ENCODE data around the gene SARM1. TPM values are rescaled to one million over a fixed set of nuclear protein-coding genes. Genes with fewer than 3 reads are reported as not detected.

Gene SARM1
- polyA plus RNA-seq (2013, experiment 1 of 2): 4.9 TPM
- 4.9 TPM for polyA plus RNA-seq (2013, experiment 2 of 2)

DNA sequence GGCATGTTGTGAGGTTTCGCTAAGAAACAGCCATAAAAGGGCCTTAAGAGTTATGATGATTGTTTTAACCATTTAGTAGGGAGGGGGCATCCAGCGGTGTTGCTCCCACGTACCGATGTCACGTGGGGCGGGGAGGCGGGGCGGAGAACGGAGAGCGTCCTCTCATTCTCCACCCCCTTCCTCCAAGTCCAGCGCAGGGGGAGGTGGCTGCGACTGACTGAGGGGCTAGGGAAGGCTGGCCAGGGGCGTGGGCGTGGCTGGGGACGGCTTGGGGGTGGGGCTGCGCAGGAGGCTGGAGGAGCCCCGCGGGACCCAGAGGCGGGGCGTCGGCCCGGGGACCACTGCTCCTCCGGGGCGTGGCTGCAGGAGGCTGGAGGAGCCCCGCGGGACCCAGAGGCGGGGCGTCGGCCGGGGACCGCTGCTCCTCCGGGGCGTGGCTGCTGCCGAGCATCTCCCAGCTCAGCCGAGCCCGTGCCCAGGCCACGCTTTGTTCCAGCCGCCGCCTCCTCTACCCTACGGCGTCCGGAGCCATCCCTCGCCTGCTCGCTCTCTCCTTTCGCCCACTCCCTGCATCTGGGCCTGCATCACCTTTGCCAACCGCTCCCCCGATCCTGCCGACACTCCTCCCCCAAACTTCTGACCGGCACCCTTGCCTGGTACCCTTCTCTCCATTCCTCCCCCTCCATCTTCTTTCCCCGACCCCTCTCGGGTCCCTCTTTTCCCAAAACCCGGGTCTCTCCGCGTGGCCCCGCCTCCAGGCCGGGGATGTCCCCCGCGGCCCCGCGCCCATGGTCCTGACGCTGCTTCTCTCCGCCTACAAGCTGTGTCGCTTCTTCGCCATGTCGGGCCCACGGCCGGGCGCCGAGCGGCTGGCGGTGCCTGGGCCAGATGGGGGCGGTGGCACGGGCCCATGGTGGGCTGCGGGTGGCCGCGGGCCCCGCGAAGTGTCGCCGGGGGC is at the start of gene SARM1:
SARM1 (plus strand) TSS at position 450 of the 958 bp plus-strand sequence; CDS start at position 789, 339 bp downstream.
- H2BK12ac ChIP-seq (ENCODE audit: low read length): no peak within 1 kb of the TSS
- DNase-seq (ENCODE audit: low spot score): peak; percentile 94
- H3K79me1 ChIP-seq (ENCODE audit: low read depth, low read length): peaks cover 3% of the 10 kb centered on the region
- peaks cover 0 to 8% of the 10 kb centered on the region in 2 donors for H3K36me3 ChIP-seq (replicated peaks in 1 of 2; ENCODE audit: control insufficient read depth in 2 of 2, insufficient read depth in 2 of 2, low read length in 2 of 2)
- peak within 1 kb of the TSS; percentile 20 for H2AK5ac ChIP-seq (ENCODE audit: low read depth, low read length)
- H2AFZ ChIP-seq (ENCODE audit: low read length): peak within 1 kb of the TSS; percentile 97
- no peak within 1 kb of the TSS for H3K14ac ChIP-seq (ENCODE audit: low read length)
- no peak within 1 kb of the TSS for H4K8ac ChIP-seq (ENCODE audit: low read depth, low read length)
- peak within 1 kb of the TSS; percentile 39 for H4K91ac ChIP-seq (ENCODE audit: low read depth, low read length, poor library complexity)
- no peaks in the 10 kb centered on the region for H3K9me3 ChIP-seq (replicated peaks in 1 of 2; ENCODE audit: control insufficient read depth in 2 of 2, insufficient read depth in 1 of 2, low read depth in 1 of 2, low read length in 2 of 2)
- H2BK120ac ChIP-seq (ENCODE audit: low read depth, low read length): no peak within 1 kb of the TSS
- peak within 1 kb of the TSS; percentile 60 for H3K23ac ChIP-seq (ENCODE audit: low read depth, low read length, poor library complexity)
- peak within 1 kb of the TSS; percentile 92 for H3K18ac ChIP-seq (ENCODE audit: low read length)
- peaks cover 24 to 25% of the 10 kb centered on the region in 2 donors for H3K4me1 ChIP-seq (ENCODE audit: control insufficient read depth in 2 of 2, insufficient read depth in 1 of 2, low read depth in 1 of 2, low read length in 2 of 2)
- H3K27me3 ChIP-seq (ENCODE audit: control insufficient read depth in 3 of 3, insufficient read depth in 3 of 3, low read depth in 1 of 3, low read length in 3 of 3): peaks cover 0 to 16% (median 0%) of the 10 kb centered on the region in 3 experiments
- no peak within 1 kb of the TSS for H3K4ac ChIP-seq (ENCODE audit: low read length)
- peak within 1 kb of the TSS; percentile 96 for H3K4me2 ChIP-seq (ENCODE audit: insufficient read depth, low read length, poor library complexity, severe bottlenecking)
- peak within 1 kb of the TSS; percentile 80 for H3K9ac ChIP-seq (ENCODE audit: low read depth, low read length, poor library complexity)
- H3K4me3 ChIP-seq (ENCODE audit: low read length in 2 of 2): peak within 1 kb of the TSS; percentile 79 to 97
- WGBS, 2 donors (ENCODE audit: extremely low coverage in 2 of 2, insufficient read length in 2 of 2, insufficient replicate concordance in 1 of 2): no CpG with 5 or more reads among the region's 80 CpGs
- peak within 1 kb of the TSS; percentile 75 for H3K27ac ChIP-seq (replicated peaks; ENCODE audit: low read length)
- H2BK15ac ChIP-seq (ENCODE audit: low read length): peak within 1 kb of the TSS; percentile 49
- peak within 1 kb of the TSS; percentile 62 for H2BK5ac ChIP-seq (ENCODE audit: low read length)

DNA sequence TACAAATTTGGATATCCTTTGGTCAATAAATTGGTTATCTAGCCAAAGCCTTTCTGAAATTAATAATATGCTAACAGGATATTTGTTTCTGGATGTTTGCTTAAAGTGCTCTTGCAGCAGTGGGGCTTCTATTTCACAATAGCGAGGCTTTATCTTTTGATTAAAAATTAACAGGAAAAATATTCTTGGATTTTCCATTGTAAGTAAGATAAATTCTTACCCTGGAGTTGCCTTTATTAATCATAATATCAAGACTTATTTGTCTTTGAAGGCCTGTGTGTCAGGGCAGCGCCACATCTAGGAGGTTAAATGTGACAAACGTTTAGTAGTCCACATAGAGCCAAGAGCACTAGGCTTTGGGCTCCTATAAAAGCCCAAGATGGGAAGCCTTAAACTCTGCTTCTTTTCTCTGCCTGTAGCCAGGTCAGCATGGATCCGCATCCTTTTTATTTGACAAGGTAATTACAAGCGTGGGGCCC is 47.2 kb upstream of the SARM1 start:
- H3K27ac ChIP-seq (replicated peaks; ENCODE audit: low read length): no peak overlapping the region

DNA sequence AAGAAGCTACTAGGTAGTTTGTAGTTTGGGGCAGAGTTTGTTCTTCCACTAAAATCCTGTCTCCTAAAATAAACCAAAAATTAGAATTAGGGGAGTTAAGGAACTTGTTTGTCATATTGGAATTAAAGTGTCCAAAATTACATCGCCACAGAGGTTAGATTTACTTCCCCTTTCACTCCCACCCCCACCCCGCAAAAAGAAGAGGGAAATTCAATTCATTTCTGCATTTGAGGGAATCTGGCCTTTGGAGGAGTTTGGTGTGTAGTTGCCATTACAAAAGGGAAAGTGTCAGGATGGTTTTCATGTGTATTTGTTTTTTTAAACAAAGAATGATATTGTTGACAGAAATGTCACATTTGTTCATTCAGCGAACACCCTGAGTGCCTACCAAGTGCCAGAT is 46.7 kb upstream of the SARM1 start:
- peak overlapping the region; percentile 17 for H3K27ac ChIP-seq (replicated peaks; ENCODE audit: low read length)
- no peak overlapping the region for H2AFZ ChIP-seq (ENCODE audit: low read length)
- no peak overlapping the region for H3K14ac ChIP-seq (ENCODE audit: low read length)
- no peak overlapping the region for H4K8ac ChIP-seq (ENCODE audit: low read depth, low read length)
- H3K18ac ChIP-seq (ENCODE audit: low read length): no peak overlapping the region
- H3K27me3 ChIP-seq (ENCODE audit: control insufficient read depth in 3 of 3, insufficient read depth in 3 of 3, low read depth in 1 of 3, low read length in 3 of 3): no peaks in the 10 kb centered on the region
- H2BK12ac ChIP-seq (ENCODE audit: low read length): no peak overlapping the region
- H4K91ac ChIP-seq (ENCODE audit: low read depth, low read length, poor library complexity): no peak overlapping the region
- no peak overlapping the region for H3K4me3 ChIP-seq (ENCODE audit: low read length in 2 of 2)
- H3K79me1 ChIP-seq (ENCODE audit: low read depth, low read length): peaks cover 2% of the 10 kb centered on the region
- DNase-seq (ENCODE audit: low spot score): no peak
- H3K4ac ChIP-seq (ENCODE audit: low read length): no peak overlapping the region
- H3K4me1 ChIP-seq (ENCODE audit: control insufficient read depth in 2 of 2, insufficient read depth in 1 of 2, low read depth in 1 of 2, low read length in 2 of 2): peaks cover 13 to 28% of the 10 kb centered on the region in 2 donors
- H2BK5ac ChIP-seq (ENCODE audit: low read length): no peak overlapping the region
- H2BK15ac ChIP-seq (ENCODE audit: low read length): no peak overlapping the region
- H2AK5ac ChIP-seq (ENCODE audit: low read depth, low read length): no peak overlapping the region
- no peak overlapping the region for H3K4me2 ChIP-seq (ENCODE audit: insufficient read depth, low read length, poor library complexity, severe bottlenecking)
- H2BK120ac ChIP-seq (ENCODE audit: low read depth, low read length): no peak overlapping the region
- WGBS, 2 donors (ENCODE audit: extremely low coverage in 2 of 2, insufficient read length in 2 of 2, insufficient replicate concordance in 1 of 2): no CpG with 5 or more reads among the region's 3 CpGs
- H3K9ac ChIP-seq (ENCODE audit: low read depth, low read length, poor library complexity): no peak overlapping the region
- no peak overlapping the region for H3K23ac ChIP-seq (ENCODE audit: low read depth, low read length, poor library complexity)
- H3K9me3 ChIP-seq (replicated peaks in 1 of 2; ENCODE audit: control insufficient read depth in 2 of 2, insufficient read depth in 1 of 2, low read depth in 1 of 2, low read length in 2 of 2): peaks cover 0 to 10% of the 10 kb centered on the region in 2 donors
- peaks cover 21 to 94% of the 10 kb centered on the region in 2 donors for H3K36me3 ChIP-seq (replicated peaks in 1 of 2; ENCODE audit: control insufficient read depth in 2 of 2, insufficient read depth in 2 of 2, low read length in 2 of 2)

More for the DNA sequence above, 47.2 kb upstream of the SARM1 start:
- Histone ChIP-seq H2AFZ (ENCODE audit: low read length) (no peak overlapping the region), H3K23ac (ENCODE audit: low read depth, low read length, poor library complexity) (no peak overlapping the region), H4K8ac (ENCODE audit: low read depth, low read length) (no peak overlapping the region), H3K9ac (ENCODE audit: low read depth, low read length, poor library complexity) (no peak overlapping the region), H3K4ac (ENCODE audit: low read length) (no peak overlapping the region), H2BK15ac (ENCODE audit: low read length) (no peak overlapping the region), H2BK12ac (ENCODE audit: low read length) (no peak overlapping the region), H3K36me3 (replicated peaks in 1 of 2; ENCODE audit: control insufficient read depth in 2 of 2, insufficient read depth in 2 of 2, low read length in 2 of 2) (peaks cover 19 to 91% of the 10 kb centered on the region in 2 donors), H2BK5ac (ENCODE audit: low read length) (no peak overlapping the region), H3K4me3 (ENCODE audit: low read length in 2 of 2) (no peak overlapping the region), H2AK5ac (ENCODE audit: low read depth, low read length) (no peak overlapping the region), H3K18ac (ENCODE audit: low read length) (no peak overlapping the region), H3K79me1 (ENCODE audit: low read depth, low read length) (peaks cover 2% of the 10 kb centered on the region), H3K27me3 (ENCODE audit: control insufficient read depth in 3 of 3, insufficient read depth in 3 of 3, low read depth in 1 of 3, low read length in 3 of 3) (no peaks in the 10 kb centered on the region), H2BK120ac (ENCODE audit: low read depth, low read length) (no peak overlapping the region), H3K14ac (ENCODE audit: low read length) (no peak overlapping the region), H3K4me2 (ENCODE audit: insufficient read depth, low read length, poor library complexity, severe bottlenecking) (no peak overlapping the region), H4K91ac (ENCODE audit: low read depth, low read length, poor library complexity) (no peak overlapping the region), H3K9me3 (replicated peaks in 1 of 2; ENCODE audit: control insufficient read depth in 2 of 2, insufficient read depth in 1 of 2, low read depth in 1 of 2, low read length in 2 of 2) (peaks cover 0 to 10% of the 10 kb centered on the region in 2 donors), H3K4me1 (ENCODE audit: control insufficient read depth in 2 of 2, insufficient read depth in 1 of 2, low read depth in 1 of 2, low read length in 2 of 2) (peaks cover 13 to 29% of the 10 kb centered on the region in 2 donors)
- WGBS, 2 donors (ENCODE audit: extremely low coverage in 2 of 2, insufficient read length in 2 of 2, insufficient replicate concordance in 1 of 2): no CpG with 5 or more reads among the region's 5 CpGs
- no peak for DNase-seq (ENCODE audit: low spot score)

- H2BK5ac ChIP-seq (ENCODE audit: low read length): no peak overlapping the region
- H3K9ac ChIP-seq (ENCODE audit: low read depth, low read length, poor library complexity): no peak overlapping the region
- H3K9me3 ChIP-seq (replicated peaks in 1 of 2; ENCODE audit: control insufficient read depth in 2 of 2, insufficient read depth in 1 of 2, low read depth in 1 of 2, low read length in 2 of 2): peaks cover 0 to 10% of the 10 kb centered on the region in 2 donors
- no peak overlapping the region for H3K4me3 ChIP-seq (ENCODE audit: low read length in 2 of 2)
- no CpG with 5 or more reads among the region's 5 CpGs for WGBS, 2 donors (ENCODE audit: extremely low coverage in 2 of 2, insufficient read length in 2 of 2, insufficient replicate concordance in 1 of 2)
- H3K4ac ChIP-seq (ENCODE audit: low read length): no peak overlapping the region
- H2BK12ac ChIP-seq (ENCODE audit: low read length): no peak overlapping the region
- H3K36me3 ChIP-seq (replicated peaks in 1 of 2; ENCODE audit: control insufficient read depth in 2 of 2, insufficient read depth in 2 of 2, low read length in 2 of 2): peaks cover 21 to 91% of the 10 kb centered on the region in 2 donors
- no peak overlapping the region for H2BK120ac ChIP-seq (ENCODE audit: low read depth, low read length)
- H3K4me1 ChIP-seq (ENCODE audit: control insufficient read depth in 2 of 2, insufficient read depth in 1 of 2, low read depth in 1 of 2, low read length in 2 of 2): peaks cover 13 to 26% of the 10 kb centered on the region in 2 donors
- no peak overlapping the region for H2BK15ac ChIP-seq (ENCODE audit: low read length)
- no peak for DNase-seq (ENCODE audit: low spot score)
- H4K91ac ChIP-seq (ENCODE audit: low read depth, low read length, poor library complexity): no peak overlapping the region
- peak overlapping the region; percentile 17 for H3K27ac ChIP-seq (replicated peaks; ENCODE audit: low read length)
- H3K23ac ChIP-seq (ENCODE audit: low read depth, low read length, poor library complexity): no peak overlapping the region
- H3K79me1 ChIP-seq (ENCODE audit: low read depth, low read length): peaks cover 2% of the 10 kb centered on the region
- no peaks in the 10 kb centered on the region for H3K27me3 ChIP-seq (ENCODE audit: control insufficient read depth in 3 of 3, insufficient read depth in 3 of 3, low read depth in 1 of 3, low read length in 3 of 3)
- H2AK5ac ChIP-seq (ENCODE audit: low read depth, low read length): no peak overlapping the region
- no peak overlapping the region for H2AFZ ChIP-seq (ENCODE audit: low read length)
- no peak overlapping the region for H3K4me2 ChIP-seq (ENCODE audit: insufficient read depth, low read length, poor library complexity, severe bottlenecking)
- H3K18ac ChIP-seq (ENCODE audit: low read length): no peak overlapping the region
- H3K14ac ChIP-seq (ENCODE audit: low read length): no peak overlapping the region
- H4K8ac ChIP-seq (ENCODE audit: low read depth, low read length): no peak overlapping the region
Observed at GRCh38 chr17:28325211-28325610, 46.3 kb upstream of the SARM1 start.

Data from neuronal stem cell (in vitro differentiated cells).